Ramos (cell line): Measurements from ENCODE around the gene MTMR1.

Experiments
- in situ Hi-C: fragments of 300-500 bp; cut with MboI; formaldehyde crosslinking; loops from one replicate; pipeline ENCODE4 v1.14.3; 2022; ENCODE audit warnings: low sequenced_read_pairs; ENCODE audit not compliant: unreplicated experiment

Gene MTMR1

GRCh38 chrX:150694738-150695410 is 1.7 kb downstream of the MTMR1 start:
- in situ Hi-C loops: loop anchor here (25.0 kb wide), 1 partner anchor 733 kb away; no protein-coding TSS in a partner anchor

DNA sequence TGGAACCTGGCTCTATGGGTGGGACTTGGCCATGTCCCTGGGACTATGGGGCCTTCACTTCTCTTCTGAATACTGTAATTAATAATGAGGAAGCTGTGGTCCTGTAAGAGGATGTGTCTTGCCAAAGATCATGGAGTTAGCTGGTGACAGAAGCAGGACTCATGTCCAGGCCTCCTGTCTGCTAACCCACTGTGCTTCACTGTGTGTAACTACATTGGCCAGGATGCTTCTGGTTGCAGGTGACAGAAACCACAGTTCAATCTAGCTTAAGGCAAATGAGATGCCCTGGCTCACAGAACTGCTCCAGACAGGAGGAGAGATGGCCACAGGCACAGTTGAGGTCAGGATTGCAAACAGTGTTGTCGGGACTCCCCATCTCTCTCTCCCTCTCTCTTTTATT is 3.1 kb downstream of the MTMR1 start:
- in situ Hi-C loops: loop anchor here (25.0 kb wide), 1 partner anchor 734 kb away; no protein-coding TSS in a partner anchor

DNA sequence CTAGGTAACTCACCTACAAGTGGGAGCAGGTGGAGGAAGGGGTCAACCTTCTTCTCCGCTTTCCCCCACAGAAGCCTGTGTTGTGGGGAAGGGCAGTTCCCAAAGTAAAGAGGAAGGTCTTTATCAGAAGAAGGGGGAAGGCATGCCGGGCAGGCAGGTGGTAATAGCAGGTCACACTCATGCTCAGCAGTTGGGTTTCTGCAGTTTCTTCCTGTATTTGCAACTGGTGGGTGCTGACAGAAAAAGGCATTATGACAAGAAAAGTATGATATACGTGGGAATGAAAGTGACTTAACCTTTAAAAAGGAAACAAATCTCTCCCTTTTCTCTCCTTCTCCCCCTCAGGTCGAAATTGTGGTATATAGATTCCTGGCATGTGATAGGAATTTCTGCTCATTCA is 3.7 kb downstream of the MTMR1 start:
- in situ Hi-C loops: loop anchor here (25.0 kb wide), 1 partner anchor 735 kb away; no protein-coding TSS in a partner anchor

DNA sequence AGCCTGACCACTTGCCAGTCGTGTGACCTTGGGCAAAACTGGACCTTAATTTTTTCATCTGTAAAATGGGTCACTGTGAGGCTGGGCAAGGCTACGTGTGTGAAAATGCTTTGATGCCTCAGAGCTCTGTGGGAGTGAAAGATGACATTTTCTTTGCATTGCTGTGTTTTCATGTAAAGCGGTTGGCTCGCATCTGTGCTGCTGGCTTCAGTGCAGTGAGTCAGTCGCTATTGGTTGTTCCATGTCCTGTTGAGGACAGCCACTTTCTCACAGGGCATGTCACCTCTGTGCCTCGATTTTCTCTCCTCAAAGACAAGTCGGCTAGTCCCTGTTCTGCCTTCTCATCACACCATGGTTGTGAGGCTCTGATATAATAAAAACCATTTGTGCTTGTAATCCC is 4.4 kb downstream of the MTMR1 start:
- in situ Hi-C loops: loop anchor here (25.0 kb wide), 1 partner anchor 735 kb away; no protein-coding TSS in a partner anchor

DNA sequence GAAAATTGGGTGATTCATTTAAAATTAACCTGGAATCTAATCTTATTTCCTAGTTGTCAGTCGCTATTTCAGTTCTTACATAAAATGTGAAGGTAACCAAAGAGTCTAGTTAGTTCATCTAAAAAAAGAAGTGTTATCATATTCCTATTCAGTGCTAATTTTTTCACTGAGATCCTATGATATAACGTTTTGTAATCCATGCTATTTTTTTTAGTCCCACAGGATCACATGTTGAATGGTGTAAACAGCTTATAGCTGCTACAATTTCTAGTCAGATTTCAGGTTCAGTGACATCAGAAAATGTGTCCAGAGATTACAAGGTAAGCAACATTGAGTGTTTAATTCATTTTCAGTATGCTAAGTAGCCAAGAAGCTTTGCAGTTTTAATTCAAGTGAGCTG is 5.8 kb downstream of the MTMR1 start:
- in situ Hi-C loops: loop anchor here (25.0 kb wide), 1 partner anchor 737 kb away; no protein-coding TSS in a partner anchor

GRCh38 chrX:150700107-150700506 is 6.9 kb downstream of the MTMR1 start:
- in situ Hi-C loops: no loop called here

- in situ Hi-C loops: no loop called here
These were observed 8.2 kb downstream of the MTMR1 start for GRCh38 chrX:150701377-150701776.

DNA sequence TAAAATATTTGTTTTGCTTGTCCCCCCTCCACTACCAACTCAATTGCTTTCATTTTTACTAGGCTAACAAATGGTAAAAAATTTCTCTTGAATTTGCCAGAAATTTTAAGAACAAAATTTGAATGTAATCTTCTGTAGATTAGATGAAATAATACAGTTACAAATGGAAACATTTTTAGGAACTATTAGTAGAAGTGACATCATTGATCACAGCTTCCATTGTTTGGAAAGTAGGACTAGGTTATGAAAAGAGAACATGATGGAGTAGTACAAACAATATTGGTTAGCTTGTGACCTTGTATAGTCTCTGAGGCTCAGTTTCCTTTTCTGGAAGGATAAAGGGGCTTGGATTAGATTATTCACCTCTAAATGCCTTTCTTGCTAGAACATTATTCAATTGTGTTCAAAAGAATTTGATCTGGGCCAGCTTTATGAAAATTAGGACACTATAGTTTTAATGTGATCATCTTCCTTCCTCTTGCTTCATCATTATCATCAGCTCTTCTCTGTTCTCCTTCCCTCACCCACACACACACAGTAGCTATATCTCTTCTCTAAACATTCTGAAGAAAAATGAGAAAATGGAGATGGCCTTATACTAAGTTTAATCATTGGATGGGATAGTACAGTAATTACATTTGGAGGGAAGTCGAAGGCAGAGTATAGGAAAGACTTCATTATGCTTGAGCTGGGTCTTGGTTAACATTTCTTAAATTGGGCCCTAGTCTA is 9.9 kb downstream of the MTMR1 start:
- in situ Hi-C loops: no loop called here

DNA sequence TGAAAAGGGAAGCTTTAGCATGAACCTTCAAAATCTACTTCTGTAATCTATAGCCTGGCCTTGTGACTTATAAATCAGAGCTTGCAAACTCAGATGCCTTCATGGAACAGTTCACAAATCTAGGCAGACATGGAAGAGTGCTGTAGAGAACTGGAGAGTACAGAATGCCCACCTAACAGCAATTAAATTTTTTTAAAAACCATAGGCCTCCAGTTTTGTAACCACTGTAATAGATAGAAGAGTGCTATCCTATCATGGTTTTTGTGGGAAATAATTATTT is 10.4 kb downstream of the MTMR1 start:
- in situ Hi-C loops: no loop called here

DNA sequence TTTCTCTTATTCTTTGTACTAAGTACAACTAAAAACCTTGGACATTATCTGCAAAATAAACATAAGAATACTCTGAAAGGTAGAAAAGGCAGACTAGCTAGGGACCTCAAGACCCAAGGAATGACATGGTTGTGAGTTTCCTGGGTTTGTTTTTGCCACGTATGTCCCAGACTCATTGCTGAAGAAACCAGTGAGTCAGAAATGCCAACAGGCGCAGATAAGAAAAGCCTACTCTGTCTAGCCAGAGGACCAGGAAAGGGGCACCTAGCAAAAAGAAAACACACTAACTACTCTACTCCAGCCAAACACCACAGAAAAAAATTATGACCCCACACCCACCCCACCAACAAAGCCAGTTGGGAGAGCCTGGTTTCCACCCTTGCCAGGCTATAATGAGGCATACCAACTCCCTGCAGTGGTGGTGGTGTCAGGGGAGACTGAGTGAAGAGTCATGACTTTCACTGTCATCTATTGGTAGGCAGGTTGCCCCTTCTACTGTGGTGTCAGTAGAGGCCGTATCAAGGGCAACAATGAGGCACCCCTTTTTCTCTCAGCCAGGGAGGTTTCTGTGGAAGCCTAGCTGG is 10.9 kb downstream of the MTMR1 start:
- in situ Hi-C loops: no loop called here

DNA sequence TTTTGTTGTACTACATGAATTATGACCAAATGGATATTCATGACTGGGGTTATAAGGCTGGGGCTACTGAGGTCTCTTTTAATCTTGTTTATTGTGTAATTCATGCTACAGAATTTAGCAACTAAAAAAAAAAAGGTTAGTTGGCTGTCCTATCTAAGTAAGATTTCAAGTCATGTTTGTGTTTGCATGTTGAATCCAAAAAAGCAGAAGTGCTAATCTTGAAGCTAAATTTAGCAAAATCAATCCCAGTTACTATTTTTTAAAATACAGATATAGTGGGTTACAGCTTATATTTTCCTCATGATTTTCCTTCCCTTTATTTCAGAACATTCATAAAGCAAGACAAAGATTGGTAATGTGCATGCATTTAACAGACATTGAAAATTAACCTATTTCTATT is 19.4 kb downstream of the MTMR1 start:
- in situ Hi-C loops: no loop called here

DNA sequence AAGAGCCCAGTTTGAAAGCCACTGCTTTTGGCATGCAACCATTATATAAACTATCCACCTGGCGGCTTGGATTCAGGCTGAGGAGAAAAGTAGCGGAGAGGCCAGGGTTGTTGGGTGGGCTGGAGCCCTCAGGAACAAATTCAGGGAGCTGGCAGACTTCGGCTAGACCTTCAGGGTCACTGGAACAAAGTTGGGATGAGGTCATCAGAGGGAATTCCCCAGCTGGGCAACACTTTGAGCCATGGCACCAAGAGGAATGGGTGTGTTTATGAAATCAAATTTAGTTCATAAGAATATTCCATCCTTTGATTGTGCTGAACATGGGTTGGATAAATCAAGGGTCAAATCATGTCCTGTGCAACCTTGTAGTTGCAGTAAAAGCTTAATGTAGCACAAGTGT is 22.0 kb downstream of the MTMR1 start:
- in situ Hi-C loops: no loop called here

DNA sequence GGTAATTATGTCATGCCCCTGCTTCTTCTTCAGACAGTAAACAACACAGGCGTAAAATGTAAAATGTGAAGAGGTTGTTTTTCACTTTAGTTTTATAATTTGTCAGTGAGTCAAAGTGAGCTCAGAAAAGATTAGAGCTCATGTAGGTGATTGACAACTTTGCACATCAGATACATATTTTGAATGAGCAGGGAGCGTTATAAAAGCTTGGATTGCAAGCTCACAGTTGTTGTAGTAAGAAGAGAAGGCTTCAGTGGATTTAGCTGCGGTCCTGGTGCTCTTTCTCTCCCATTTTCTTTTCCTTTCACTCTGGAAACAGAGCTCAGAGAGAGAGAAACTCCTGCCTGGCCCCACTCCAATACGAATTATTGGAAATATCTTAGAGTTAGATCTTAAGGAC is 26.4 kb downstream of the MTMR1 start:
- in situ Hi-C loops: no loop called here

DNA sequence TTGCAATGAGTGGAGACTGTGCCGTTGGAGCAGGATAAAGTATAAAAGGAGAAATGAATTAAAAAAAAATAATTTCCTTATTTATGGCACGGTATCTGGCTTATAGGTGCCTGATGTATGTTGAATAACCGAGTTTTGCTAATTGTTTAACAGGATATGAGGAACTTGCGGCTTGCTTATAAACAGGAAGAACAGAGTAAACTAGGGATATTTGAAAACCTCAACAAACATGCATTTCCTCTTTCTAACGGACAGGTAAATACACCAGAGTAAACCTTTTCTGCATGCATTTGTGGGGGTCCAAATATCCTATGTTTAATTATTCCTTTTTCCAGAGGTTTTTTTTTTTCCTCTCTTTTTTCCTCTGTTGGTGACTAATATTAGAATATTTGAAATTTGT is 36.8 kb downstream of the MTMR1 start:
- in situ Hi-C loops: no loop called here

DNA sequence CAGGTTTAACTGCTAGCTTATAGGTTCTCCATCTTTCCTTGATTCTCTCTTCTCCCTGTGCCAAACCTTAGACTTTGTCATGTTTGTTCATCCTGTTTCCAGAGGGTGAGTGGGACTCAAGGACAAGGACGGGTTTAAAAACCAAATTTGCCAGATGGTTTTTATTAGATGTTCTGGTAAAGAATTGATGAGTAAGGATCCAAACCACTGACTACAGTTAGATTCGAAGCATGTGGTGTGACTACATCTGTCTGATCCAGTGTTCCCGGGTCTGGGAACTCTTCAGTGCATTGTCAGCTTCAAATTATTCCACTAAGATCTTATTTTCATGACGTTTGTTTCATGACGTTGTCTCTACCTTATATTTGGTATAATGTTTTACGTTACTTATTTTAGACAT is 37.5 kb downstream of the MTMR1 start:
- in situ Hi-C loops: no loop called here

GRCh38 chrX:150731795-150732194 is 38.6 kb downstream of the MTMR1 start:
- in situ Hi-C loops: no loop called here

- in situ Hi-C loops: no loop called here
These were observed 43.3 kb downstream of the MTMR1 start for GRCh38 chrX:150736475-150736874.

DNA sequence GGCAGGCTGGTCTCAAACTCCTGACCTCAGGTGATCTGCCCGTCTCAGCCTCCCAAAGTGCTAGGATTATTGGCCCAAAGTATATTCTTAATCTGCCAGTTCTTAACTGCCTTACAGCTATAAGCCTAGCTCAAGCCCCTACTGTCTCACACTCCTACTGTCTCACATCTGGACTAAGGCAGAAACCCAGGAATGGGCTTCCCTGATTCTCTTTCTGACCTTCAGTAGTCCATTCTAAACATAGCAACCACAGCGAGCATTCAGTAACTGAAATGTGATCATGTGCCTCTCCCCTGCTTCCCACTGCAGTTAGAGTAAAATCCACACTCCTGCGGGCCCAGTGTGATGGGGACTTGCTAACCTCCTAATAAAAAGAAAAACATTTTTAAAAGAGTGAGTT is 58.9 kb downstream of the MTMR1 start:
- in situ Hi-C loops: no loop called here

- in situ Hi-C loops: no loop called here
These were observed 60.2 kb downstream of the MTMR1 start for GRCh38 chrX:150753357-150753756.

- in situ Hi-C loops: no loop called here
These were observed 60.8 kb downstream of the MTMR1 start for GRCh38 chrX:150753968-150754367.

DNA sequence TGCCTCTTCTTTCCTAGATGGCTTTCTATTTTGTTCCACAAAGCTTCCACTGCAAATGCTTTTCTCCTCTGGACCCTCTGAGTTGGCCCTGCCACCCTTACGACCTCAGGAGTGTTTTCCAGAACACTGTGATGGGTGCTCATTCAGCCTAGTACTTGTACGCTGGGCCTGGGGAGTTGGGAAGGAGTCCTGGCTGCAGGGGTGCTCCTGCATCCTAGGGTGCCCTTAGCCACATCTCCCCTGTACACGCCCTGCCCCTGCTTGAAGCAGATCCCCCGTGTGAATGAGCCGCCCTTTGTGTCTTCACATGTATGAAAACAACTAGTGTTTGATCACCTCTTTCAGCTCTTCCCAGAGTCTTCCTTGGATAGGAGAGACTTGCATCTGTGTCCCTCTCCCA is 64.2 kb downstream of the MTMR1 start:
- in situ Hi-C loops: no loop called here
